HUDEP-2 (cell line): ENCODE measurements around the gene TNK1.

Experiments used
- DNase-seq, 76 experiments: peaks; one replicate each; lab custom pipeline; 2025; ENCODE audit not compliant: unreplicated experiment in 76 of 76; lab: John Stamatoyannopoulos, UW

TNK1 gene

GRCh38 chr17:7388856-7389255 is 8.0 kb downstream of the TNK1 start:
- no peak for DNase-seq

GRCh38 chr17:7389924-7390910 is 9.3 kb downstream of the TNK1 start:
- DNase-seq: no peak

- no peak for DNase-seq
Observed at GRCh38 chr17:7391307-7391706, 10.4 kb downstream of the TNK1 start.

- no peak for DNase-seq
Observed at GRCh38 chr17:7392696-7393612, 12.1 kb downstream of the TNK1 start.

GRCh38 chr17:7393613-7394451 is 12.9 kb downstream of the TNK1 start:
- DNase-seq: peak in 1 of 76 experiments; percentile 31

GRCh38 chr17:7394452-7395191 is 13.7 kb downstream of the TNK1 start, which contains the start of gene PLSCR3:
Gene PLSCR3 (minus strand): TSS chr17:7394525. CDS start chr17:7394110, 415 bp downstream.
- DNase-seq: peak in 66 of 76 experiments; percentile 28 to 87 (median 72)

GRCh38 chr17:7396147-7396546 is 15.3 kb downstream of the TNK1 start:
- DNase-seq: peak in 1 of 76 experiments; percentile 4

- no peak for DNase-seq
Observed at GRCh38 chr17:7398612-7399011, 17.7 kb downstream of the TNK1 start.

- peak in 12 of 76 experiments; percentile 26 to 55 (median 40) for DNase-seq
Observed at GRCh38 chr17:7403043-7403726, 22.3 kb downstream of the TNK1 start.

GRCh38 chr17:7403727-7403976 is 22.8 kb downstream of the TNK1 start:
- peak in 34 of 76 experiments; percentile 43 to 80 (median 65) for DNase-seq

- peak; percentile 70 to 99 (median 95) for DNase-seq
Observed at GRCh38 chr17:7403977-7404736, 23.3 kb downstream of the TNK1 start, which contains the start of gene TMEM256. Gene TMEM256 (minus strand): TSS chr17:7404097. CDS start chr17:7404084, 13 bp downstream.

- peak in 22 of 76 experiments; percentile 20 to 74 (median 58) for DNase-seq
Observed at GRCh38 chr17:7404737-7405349, 24.0 kb downstream of the TNK1 start.

GRCh38 chr17:7405350-7406234 is 24.7 kb downstream of the TNK1 start:
- DNase-seq: no peak

- DNase-seq: no peak
Observed at GRCh38 chr17:7406235-7406825, 25.4 kb downstream of the TNK1 start.

- DNase-seq: no peak
Observed at GRCh38 chr17:7407082-7407481, 26.2 kb downstream of the TNK1 start.

GRCh38 chr17:7407485-7408251 is 26.8 kb downstream of the TNK1 start, which contains the start of gene NLGN2:
Gene NLGN2 (plus strand): TSS chr17:7407845. CDS start chr17:7408256, 411 bp downstream.
- no peak for DNase-seq
